Effector memory CD8-positive, alpha-beta T cell (primary cell): ENCODE measurements around the gene PITPNM2.
A peak's percentile ranks its signal among the peaks of the same experiment; 100 is the strongest.

Experiments
- ATAC-seq: fragments of 150-1000 bp; cut with Tn5 transposase; replicated peaks from 2 replicates; pipeline ENCODE4 v1.10.0; 2021; ENCODE audit warnings: mild to moderate bottlenecking, moderate library complexity
- DNase-seq, 3 experiments: peaks; one replicate each; pipeline ENCODE4 v3.0.0; 2021
- H3K27ac Mint-ChIP-seq, 2 donors: one replicate each; pipeline ENCODE4 v1.8.0; 2022; ENCODE audit warnings: mild to moderate bottlenecking in 2 of 2, mixed read lengths in 2 of 2, moderate library complexity in 2 of 2
- H3K27me3 Mint-ChIP-seq, 2 donors: one replicate each; pipeline ENCODE4 v1.8.0; 2022; ENCODE audit warnings: mixed read lengths in 2 of 2
- H3K36me3 Mint-ChIP-seq: one replicate; pipeline ENCODE4 v1.8.0; 2022; ENCODE audit warnings: mild to moderate bottlenecking, moderate library complexity, mixed read lengths; ENCODE audit not compliant: insufficient read depth
- H3K4me1 Mint-ChIP-seq, 2 donors: one replicate each; pipeline ENCODE4 v1.8.0; 2022; ENCODE audit warnings: low read depth in 2 of 2, mixed read lengths in 2 of 2
- H3K4me3 Mint-ChIP-seq, 2 donors: one replicate each; pipeline ENCODE4 v1.8.0; 2022; ENCODE audit warnings: mild to moderate bottlenecking in 2 of 2, mixed read lengths in 2 of 2, moderate library complexity in 2 of 2
- H3K9me3 Mint-ChIP-seq, 2 donors: one replicate each; pipeline ENCODE4 v1.8.0; 2022; ENCODE audit warnings: mixed read lengths in 2 of 2

Gene PITPNM2

GRCh38 chr12:123122626-123123025 is 28.3 kb downstream of the PITPNM2 start:
- Mint-ChIP-seq H3K36me3 (no peaks in the 10 kb centered on the region), H3K9me3 (no peaks in the 10 kb centered on the region), H3K4me3 (peak overlapping the region in 1 of 2 donors; percentile 37), H3K4me1 (peaks cover 10 to 25% of the 10 kb centered on the region in 2 donors), H3K27me3 (peaks cover 0 to 6% of the 10 kb centered on the region in 2 donors), H3K27ac (peak overlapping the region; percentile 38 to 55)
- no peak for ATAC-seq
- DNase-seq = no peak

GRCh38 chr12:123121670-123122069 is 29.2 kb downstream of the PITPNM2 start:
- no peaks in the 10 kb centered on the region for H3K9me3 Mint-ChIP-seq
- DNase-seq (no peak), ATAC-seq (no peak)
- H3K4me1 Mint-ChIP-seq = peaks cover 10 to 25% of the 10 kb centered on the region in 2 donors
- H3K36me3 Mint-ChIP-seq = no peaks in the 10 kb centered on the region
- no peak overlapping the region for H3K27ac Mint-ChIP-seq
- H3K4me3 Mint-ChIP-seq = no peak overlapping the region
- H3K27me3 Mint-ChIP-seq = peaks cover 0 to 6% of the 10 kb centered on the region in 2 donors

GRCh38 chr12:123120452-123121166 is 30.3 kb downstream of the PITPNM2 start:
- Mint-ChIP-seq H3K4me3 (no peak overlapping the region), H3K36me3 (no peaks in the 10 kb centered on the region), H3K27me3 (no peaks in the 10 kb centered on the region), H3K4me1 (peaks cover 10 to 25% of the 10 kb centered on the region in 2 donors), H3K9me3 (no peaks in the 10 kb centered on the region), H3K27ac (peak overlapping the region in 1 of 2 donors; percentile 85)
- DNase-seq (no peak), ATAC-seq (peak; percentile 26)

GRCh38 chr12:123119808-123120207 is 31.1 kb downstream of the PITPNM2 start:
- DNase-seq (no peak), ATAC-seq (peak; percentile 21)
- no peaks in the 10 kb centered on the region for H3K27me3 Mint-ChIP-seq
- H3K27ac Mint-ChIP-seq = no peak overlapping the region
- H3K4me3 Mint-ChIP-seq = no peak overlapping the region
- H3K36me3 Mint-ChIP-seq = no peaks in the 10 kb centered on the region
- H3K4me1 Mint-ChIP-seq = peaks cover 13 to 28% of the 10 kb centered on the region in 2 donors
- no peaks in the 10 kb centered on the region for H3K9me3 Mint-ChIP-seq

- Mint-ChIP-seq H3K36me3 (no peaks in the 10 kb centered on the region), H3K4me1 (peaks cover 13 to 28% of the 10 kb centered on the region in 2 donors), H3K4me3 (no peak overlapping the region), H3K27ac (no peak overlapping the region), H3K9me3 (no peaks in the 10 kb centered on the region), H3K27me3 (no peaks in the 10 kb centered on the region)
- ATAC-seq = no peak
- DNase-seq = no peak
These were observed 32.4 kb downstream of the PITPNM2 start for GRCh38 chr12:123118497-123118896.

GRCh38 chr12:123115409-123116121 is 35.3 kb downstream of the PITPNM2 start:
- peak overlapping the region in 1 of 2 donors; percentile 17 for H3K27ac Mint-ChIP-seq
- H3K27me3 Mint-ChIP-seq = no peaks in the 10 kb centered on the region
- H3K9me3 Mint-ChIP-seq = no peaks in the 10 kb centered on the region
- ATAC-seq = no peak
- peaks cover 11 to 20% of the 10 kb centered on the region in 2 donors for H3K4me1 Mint-ChIP-seq
- no peak for DNase-seq
- H3K4me3 Mint-ChIP-seq = no peak overlapping the region
- peaks cover 2% of the 10 kb centered on the region for H3K36me3 Mint-ChIP-seq

GRCh38 chr12:123114304-123115083 is 36.4 kb downstream of the PITPNM2 start:
- Mint-ChIP-seq H3K9me3 (no peaks in the 10 kb centered on the region), H3K27me3 (no peaks in the 10 kb centered on the region), H3K36me3 (peaks cover 2% of the 10 kb centered on the region), H3K4me1 (peaks cover 11 to 15% of the 10 kb centered on the region in 2 donors), H3K4me3 (no peak overlapping the region), H3K27ac (no peak overlapping the region)
- no peak for ATAC-seq
- DNase-seq = no peak

- DNase-seq = no peak
- H3K27me3 Mint-ChIP-seq = no peaks in the 10 kb centered on the region
- H3K4me3 Mint-ChIP-seq = no peak overlapping the region
- peaks cover 2% of the 10 kb centered on the region for H3K36me3 Mint-ChIP-seq
- H3K27ac Mint-ChIP-seq = no peak overlapping the region
- no peaks in the 10 kb centered on the region for H3K9me3 Mint-ChIP-seq
- ATAC-seq = no peak
- H3K4me1 Mint-ChIP-seq = peaks cover 14 to 16% of the 10 kb centered on the region in 2 donors
These were observed 37.9 kb downstream of the PITPNM2 start for GRCh38 chr12:123113026-123113425.

- peak in 1 of 3 experiments; percentile 5 for DNase-seq
- H3K27me3 Mint-ChIP-seq = no peaks in the 10 kb centered on the region
- H3K4me1 Mint-ChIP-seq = peaks cover 26 to 30% of the 10 kb centered on the region in 2 donors
- H3K4me3 Mint-ChIP-seq = peak overlapping the region; percentile 25 to 36
- H3K36me3 Mint-ChIP-seq = peaks cover 2% of the 10 kb centered on the region
- H3K27ac Mint-ChIP-seq = peak overlapping the region; percentile 38 to 68
- no peaks in the 10 kb centered on the region for H3K9me3 Mint-ChIP-seq
- peak; percentile 52 for ATAC-seq
These were observed 39.3 kb downstream of the PITPNM2 start for GRCh38 chr12:123111498-123112165.

- Mint-ChIP-seq H3K36me3 (peaks cover 2% of the 10 kb centered on the region), H3K9me3 (no peaks in the 10 kb centered on the region), H3K4me1 (peaks cover 38 to 45% of the 10 kb centered on the region in 2 donors), H3K27ac (peak overlapping the region in 1 of 2 donors; percentile 35), H3K4me3 (no peak overlapping the region), H3K27me3 (no peaks in the 10 kb centered on the region)
- ATAC-seq = no peak
- no peak for DNase-seq
These were observed 41.5 kb downstream of the PITPNM2 start for GRCh38 chr12:123109319-123109772.

GRCh38 chr12:123108682-123109066 is 42.2 kb downstream of the PITPNM2 start:
- no peaks in the 10 kb centered on the region for H3K27me3 Mint-ChIP-seq
- H3K9me3 Mint-ChIP-seq = no peaks in the 10 kb centered on the region
- H3K4me1 Mint-ChIP-seq = peaks cover 38 to 45% of the 10 kb centered on the region in 2 donors
- peaks cover 2% of the 10 kb centered on the region for H3K36me3 Mint-ChIP-seq
- H3K4me3 Mint-ChIP-seq = no peak overlapping the region
- DNase-seq (no peak), ATAC-seq (no peak)
- peak overlapping the region; percentile 29 to 93 for H3K27ac Mint-ChIP-seq

- ATAC-seq = no peak
- DNase-seq = no peak
- no peaks in the 10 kb centered on the region for H3K27me3 Mint-ChIP-seq
- no peaks in the 10 kb centered on the region for H3K9me3 Mint-ChIP-seq
- peak overlapping the region; percentile 29 to 93 for H3K27ac Mint-ChIP-seq
- H3K4me1 Mint-ChIP-seq = peaks cover 38 to 45% of the 10 kb centered on the region in 2 donors
- peaks cover 2% of the 10 kb centered on the region for H3K36me3 Mint-ChIP-seq
- H3K4me3 Mint-ChIP-seq = no peak overlapping the region
These were observed 42.8 kb downstream of the PITPNM2 start for GRCh38 chr12:123107926-123108681.
